Tibial nerve (tissue), 4 donors: ENCODE data around the gene PCDHA9.

ENCODE experiments used
- CTCF ChIP-seq, 5 experiments: fragments of 200-600 bp in 3 of 5; fragments of 450-650 bp in 2 of 5; sonication (generic) in 3 of 5; IDR thresholded peaks; one replicate each; pipeline ENCODE4 v1.5.1; 2016 to 2019; ENCODE audit warnings: antibody characterized with exemption in 5 of 5, mild to moderate bottlenecking in 3 of 5, moderate library complexity in 2 of 5
- EP300 ChIP-seq, 2 donors: sonication (generic); formaldehyde crosslinking; IDR thresholded peaks; one replicate each; pipeline ENCODE4 v1.6.1; 2017; ENCODE audit warnings: antibody characterized with exemption in 2 of 2, mild to moderate bottlenecking in 1 of 2
- POLR2A ChIP-seq, 2 donors: fragments of 450-650 bp; IDR thresholded peaks; one replicate each; pipeline ENCODE4 v1.6.1; 2017; ENCODE audit warnings: antibody characterized with exemption in 2 of 2, mild to moderate bottlenecking in 2 of 2, moderate library complexity in 2 of 2

GRCh38 chr5:140855772-140856674, 7.8 kb downstream of the PCDHA9 start, which contains the start of gene PCDHA10:
- TF ChIP-seq CTCF (IDR thresholded peaks at IDR 0.05), result peak in 3 of 5 experiments; percentile 8 to 25 (median 12)
- TF ChIP-seq POLR2A (IDR thresholded peaks at IDR 0.05), result no peak
- no peak for TF ChIP-seq EP300 (IDR thresholded peaks at IDR 0.05)
